ENCODE measurements around the gene RAB7B.

RAB7B gene

DNA sequence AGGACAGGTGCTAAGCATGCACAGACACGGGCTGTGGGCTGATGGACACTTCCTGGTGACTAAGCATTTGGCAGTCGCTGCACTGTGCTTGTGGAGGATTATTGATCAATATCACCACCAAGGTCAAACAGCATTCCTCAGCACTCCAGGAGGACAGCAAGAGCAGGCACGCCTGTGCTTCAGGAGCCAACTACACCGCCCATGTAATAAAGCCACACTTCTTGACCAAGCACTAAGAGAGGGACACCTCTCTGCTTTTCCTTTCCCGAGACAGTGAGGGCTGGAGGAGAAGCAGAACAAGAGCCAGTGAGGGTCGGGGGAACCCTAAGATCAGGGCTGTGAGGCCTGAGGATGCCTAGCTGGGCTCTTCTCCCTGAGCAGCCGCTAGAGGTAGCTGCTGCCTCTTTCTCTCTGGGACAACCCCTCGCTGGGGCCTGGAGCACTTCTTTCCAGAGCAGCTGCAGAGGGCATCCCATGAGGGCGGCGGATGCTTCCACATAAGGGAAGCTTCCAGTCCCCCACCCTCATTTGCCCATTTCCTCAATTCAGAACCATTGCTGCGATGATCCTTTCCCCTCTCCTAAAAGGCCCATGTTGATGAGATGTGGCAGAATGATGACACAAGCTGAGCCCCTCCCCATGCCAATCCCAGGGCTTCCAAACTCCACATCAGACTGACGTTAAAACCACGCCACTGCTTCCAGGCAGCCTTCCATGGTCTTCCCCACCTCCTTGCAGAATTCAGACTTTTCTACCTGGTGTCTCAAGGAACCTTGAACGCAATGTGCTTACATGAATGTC is 19.1 kb downstream of the RAB7B start:
- TF ChIP-seq POLR2AphosphoS5 (IDR thresholded peaks at IDR 0.05; ENCODE audit: low read depth, low read length) (no peak), FOXP2 (optimal IDR thresholded peaks at IDR 0.05; ENCODE audit: borderline replicate concordance, extremely low read depth, extremely low read length, insufficient read depth) (no peak), SIN3A (IDR thresholded peaks at IDR 0.05; ENCODE audit: borderline replicate concordance, insufficient read depth, low read length) (no peak)

DNA sequence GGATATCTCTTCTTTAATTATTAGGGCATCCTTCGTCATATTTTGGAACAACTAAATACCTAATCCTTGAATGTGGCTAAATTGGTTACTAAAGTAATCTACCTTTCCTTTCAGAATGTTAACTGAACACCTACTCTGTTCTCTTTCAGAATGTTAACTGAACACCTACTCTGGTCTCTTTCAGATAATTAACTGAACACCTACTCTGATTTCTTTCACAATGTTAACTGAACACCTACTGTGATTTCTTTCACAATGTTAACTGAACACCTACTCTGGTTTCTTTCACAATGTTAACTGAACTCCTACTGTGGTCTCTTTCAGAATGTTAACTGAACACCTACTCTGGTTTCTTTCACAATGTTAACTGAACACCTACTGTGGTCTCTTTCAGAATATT is 21.9 kb downstream of the RAB7B start:
- TF ChIP-seq TAF1 (IDR thresholded peaks at IDR 0.05; ENCODE audit: borderline replicate concordance, insufficient read depth, low read length), result no peak
- no peak for TF ChIP-seq POLR2AphosphoS5 (IDR thresholded peaks at IDR 0.05; ENCODE audit: low read depth, low read length)
- TF ChIP-seq FOXP2 (optimal IDR thresholded peaks at IDR 0.05; ENCODE audit: borderline replicate concordance, extremely low read depth, extremely low read length, insufficient read depth), result no peak
- TF ChIP-seq, protein P1, sequence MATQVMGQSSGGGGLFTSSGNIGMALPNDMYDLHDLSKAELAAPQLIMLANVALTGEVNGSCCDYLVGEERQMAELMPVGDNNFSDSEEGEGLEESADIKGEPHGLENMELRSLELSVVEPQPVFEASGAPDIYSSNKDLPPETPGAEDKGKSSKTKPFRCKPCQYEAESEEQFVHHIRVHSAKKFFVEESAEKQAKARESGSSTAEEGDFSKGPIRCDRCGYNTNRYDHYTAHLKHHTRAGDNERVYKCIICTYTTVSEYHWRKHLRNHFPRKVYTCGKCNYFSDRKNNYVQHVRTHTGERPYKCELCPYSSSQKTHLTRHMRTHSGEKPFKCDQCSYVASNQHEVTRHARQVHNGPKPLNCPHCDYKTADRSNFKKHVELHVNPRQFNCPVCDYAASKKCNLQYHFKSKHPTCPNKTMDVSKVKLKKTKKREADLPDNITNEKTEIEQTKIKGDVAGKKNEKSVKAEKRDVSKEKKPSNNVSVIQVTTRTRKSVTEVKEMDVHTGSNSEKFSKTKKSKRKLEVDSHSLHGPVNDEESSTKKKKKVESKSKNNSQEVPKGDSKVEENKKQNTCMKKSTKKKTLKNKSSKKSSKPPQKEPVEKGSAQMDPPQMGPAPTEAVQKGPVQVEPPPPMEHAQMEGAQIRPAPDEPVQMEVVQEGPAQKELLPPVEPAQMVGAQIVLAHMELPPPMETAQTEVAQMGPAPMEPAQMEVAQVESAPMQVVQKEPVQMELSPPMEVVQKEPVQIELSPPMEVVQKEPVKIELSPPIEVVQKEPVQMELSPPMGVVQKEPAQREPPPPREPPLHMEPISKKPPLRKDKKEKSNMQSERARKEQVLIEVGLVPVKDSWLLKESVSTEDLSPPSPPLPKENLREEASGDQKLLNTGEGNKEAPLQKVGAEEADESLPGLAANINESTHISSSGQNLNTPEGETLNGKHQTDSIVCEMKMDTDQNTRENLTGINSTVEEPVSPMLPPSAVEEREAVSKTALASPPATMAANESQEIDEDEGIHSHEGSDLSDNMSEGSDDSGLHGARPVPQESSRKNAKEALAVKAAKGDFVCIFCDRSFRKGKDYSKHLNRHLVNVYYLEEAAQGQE (IDR thresholded peaks at IDR 0.05; ENCODE audit: insufficient read depth in 1 of 2, low read depth in 2 of 2, low read length in 2 of 2), result no peak
- TF ChIP-seq SIN3A (IDR thresholded peaks at IDR 0.05; ENCODE audit: borderline replicate concordance, insufficient read depth, low read length), result no peak

GRCh38 chr1:205980237-205980870 is 22.8 kb downstream of the RAB7B start:
- TF ChIP-seq, protein P1 (IDR thresholded peaks at IDR 0.05; ENCODE audit: insufficient read depth in 1 of 2, low read depth in 2 of 2, low read length in 2 of 2), result no peak
- TF ChIP-seq SIN3A (IDR thresholded peaks at IDR 0.05; ENCODE audit: borderline replicate concordance, insufficient read depth, low read length) (no peak), FOXP2 (optimal IDR thresholded peaks at IDR 0.05; ENCODE audit: borderline replicate concordance, extremely low read depth, extremely low read length, insufficient read depth) (no peak)

GRCh38 chr1:205979301-205979700 is 23.9 kb downstream of the RAB7B start:
- TF ChIP-seq, protein P1 (IDR thresholded peaks at IDR 0.05; ENCODE audit: insufficient read depth in 1 of 2, low read depth in 2 of 2, low read length in 2 of 2), result no peak
- TF ChIP-seq POLR2AphosphoS5 (IDR thresholded peaks at IDR 0.05; ENCODE audit: low read depth, low read length), result no peak
- TF ChIP-seq TAF1 (IDR thresholded peaks at IDR 0.05; ENCODE audit: borderline replicate concordance, insufficient read depth, low read length), result no peak
- TF ChIP-seq FOXP2 (optimal IDR thresholded peaks at IDR 0.05; ENCODE audit: borderline replicate concordance, extremely low read depth, extremely low read length, insufficient read depth), result no peak
- no peak for TF ChIP-seq SIN3A (IDR thresholded peaks at IDR 0.05; ENCODE audit: borderline replicate concordance, insufficient read depth, low read length)

DNA sequence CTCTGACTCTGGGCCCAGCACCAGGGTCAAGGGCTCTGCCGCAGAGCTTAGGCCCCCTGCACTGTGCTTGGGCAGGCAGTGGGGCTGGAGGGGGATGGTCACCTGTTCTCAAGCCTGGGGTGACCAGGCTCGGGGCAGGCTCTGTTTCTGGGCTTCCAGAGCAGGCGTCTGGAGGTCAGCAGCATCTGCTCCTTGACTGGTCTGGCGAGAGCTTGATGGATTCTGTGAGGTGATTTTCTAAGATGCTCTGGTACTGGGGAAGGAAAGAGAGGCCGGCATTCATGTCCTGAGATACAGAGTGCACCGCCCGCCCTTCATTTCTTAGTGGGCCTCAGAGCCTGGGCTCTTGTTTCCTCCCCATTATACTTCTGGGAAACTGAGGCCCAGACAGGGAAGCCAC is 24.5 kb downstream of the RAB7B start:
- no peak for TF ChIP-seq SIN3A (IDR thresholded peaks at IDR 0.05; ENCODE audit: borderline replicate concordance, insufficient read depth, low read length)
- no peak for TF ChIP-seq FOXP2 (optimal IDR thresholded peaks at IDR 0.05; ENCODE audit: borderline replicate concordance, extremely low read depth, extremely low read length, insufficient read depth)
- TF ChIP-seq POLR2AphosphoS5 (IDR thresholded peaks at IDR 0.05; ENCODE audit: low read depth, low read length), result no peak
- TF ChIP-seq, protein P1 (IDR thresholded peaks at IDR 0.05; ENCODE audit: insufficient read depth in 1 of 2, low read depth in 2 of 2, low read length in 2 of 2), result no peak
- TF ChIP-seq TAF1 (IDR thresholded peaks at IDR 0.05; ENCODE audit: borderline replicate concordance, insufficient read depth, low read length), result no peak
